ENCODE measurements around the gene HPCA. TPM values are rescaled to one million over a fixed set of nuclear protein-coding genes. Genes with fewer than 3 reads are reported as not detected.

The HPCA gene
- total and polyA plus RNA-seq, 2 donors (not counting 1 experiment from before 2014, with no cell fraction given) = 0.33 TPM; not detected in 1

DNA sequence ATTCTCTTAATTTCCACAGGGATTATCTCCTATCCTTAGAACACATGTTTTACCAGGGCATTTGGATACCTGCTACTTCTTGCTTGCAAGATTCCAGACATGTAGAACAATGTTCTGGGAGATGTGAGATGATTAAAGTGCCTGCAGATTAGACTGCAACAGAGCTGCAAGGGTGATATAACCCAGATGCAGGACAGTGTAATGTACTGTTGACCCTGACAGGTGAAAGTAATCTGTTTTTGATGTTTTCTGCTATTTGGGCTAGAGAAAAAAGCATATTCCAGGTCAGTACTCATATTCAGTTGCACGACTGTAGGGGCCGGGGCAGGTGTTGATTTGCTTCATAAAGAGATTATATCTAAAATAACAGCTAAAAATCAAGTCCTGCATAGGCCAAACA, 42.0 kb downstream of the HPCA start:
- Histone ChIP-seq H3K9ac (ENCODE audit: insufficient read depth, low read length) (no peak overlapping the region), H3K4me1 (ENCODE audit: control insufficient read depth, extremely low read depth, insufficient read depth, low read length) (no peaks in the 10 kb centered on the region), H2AFZ (ENCODE audit: low read length) (no peak overlapping the region), H3K27me3 (ENCODE audit: control insufficient read depth, insufficient read depth, low read length) (no peaks in the 10 kb centered on the region), H3K36me3 (ENCODE audit: control insufficient read depth, insufficient read depth, low read length) (no peaks in the 10 kb centered on the region), H3K4me3 (replicated peaks in 1 of 4; ENCODE audit: control extremely low read depth in 1 of 4, insufficient read depth in 1 of 4, low read depth in 3 of 4, low read length in 4 of 4) (no peak overlapping the region), H3K79me2 (ENCODE audit: control insufficient read depth, insufficient read depth, low read length) (no peaks in the 10 kb centered on the region), H4K20me1 (ENCODE audit: control insufficient read depth, extremely low read depth, insufficient read depth, low read length) (no peaks in the 10 kb centered on the region), H3K4me2 (ENCODE audit: extremely low read depth, insufficient read depth, low read length) (no peak overlapping the region), H3K27ac (ENCODE audit: insufficient read depth, low read length) (no peak overlapping the region), H3K9me3 (ENCODE audit: control insufficient read depth, insufficient read depth, low read depth, low read length) (no peaks in the 10 kb centered on the region)
- no peak for DNase-seq (ENCODE audit: low read depth in 2 of 2)
- no peak for TF ChIP-seq EZH2 (IDR thresholded peaks at IDR 0.05; ENCODE audit: low read length, missing control alignments)
- TF ChIP-seq, protein P1, sequence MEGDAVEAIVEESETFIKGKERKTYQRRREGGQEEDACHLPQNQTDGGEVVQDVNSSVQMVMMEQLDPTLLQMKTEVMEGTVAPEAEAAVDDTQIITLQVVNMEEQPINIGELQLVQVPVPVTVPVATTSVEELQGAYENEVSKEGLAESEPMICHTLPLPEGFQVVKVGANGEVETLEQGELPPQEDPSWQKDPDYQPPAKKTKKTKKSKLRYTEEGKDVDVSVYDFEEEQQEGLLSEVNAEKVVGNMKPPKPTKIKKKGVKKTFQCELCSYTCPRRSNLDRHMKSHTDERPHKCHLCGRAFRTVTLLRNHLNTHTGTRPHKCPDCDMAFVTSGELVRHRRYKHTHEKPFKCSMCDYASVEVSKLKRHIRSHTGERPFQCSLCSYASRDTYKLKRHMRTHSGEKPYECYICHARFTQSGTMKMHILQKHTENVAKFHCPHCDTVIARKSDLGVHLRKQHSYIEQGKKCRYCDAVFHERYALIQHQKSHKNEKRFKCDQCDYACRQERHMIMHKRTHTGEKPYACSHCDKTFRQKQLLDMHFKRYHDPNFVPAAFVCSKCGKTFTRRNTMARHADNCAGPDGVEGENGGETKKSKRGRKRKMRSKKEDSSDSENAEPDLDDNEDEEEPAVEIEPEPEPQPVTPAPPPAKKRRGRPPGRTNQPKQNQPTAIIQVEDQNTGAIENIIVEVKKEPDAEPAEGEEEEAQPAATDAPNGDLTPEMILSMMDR (conservative IDR thresholded peaks at IDR 0.05 in 1 of 2, IDR thresholded peaks at IDR 0.05 in 1 of 2; ENCODE audit: low read depth in 1 of 2, low read length in 2 of 2) = no peak

DNA sequence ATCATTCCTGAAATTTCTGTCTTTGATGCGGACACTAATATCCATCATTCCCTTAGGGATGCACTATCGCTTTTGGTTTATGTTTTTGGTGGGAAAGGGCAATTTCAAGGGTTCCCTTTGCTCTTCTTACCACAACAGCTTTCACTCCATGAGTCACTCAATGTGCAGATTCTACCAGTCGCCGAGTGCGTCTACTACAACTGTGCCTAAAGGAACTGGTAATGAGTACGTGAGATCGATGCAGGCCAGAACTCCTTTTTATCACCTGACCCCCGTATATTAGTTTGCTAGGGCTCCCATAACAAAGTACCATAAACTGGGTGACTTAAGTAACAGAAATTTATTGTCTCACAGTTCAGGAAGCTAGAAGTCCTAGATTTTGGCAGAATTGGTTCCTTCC, 42.4 kb downstream of the HPCA start:
- no peak for DNase-seq (ENCODE audit: low read depth in 2 of 2)
- no peak overlapping the region for H3K4me3 ChIP-seq (replicated peaks in 1 of 4; ENCODE audit: control extremely low read depth in 1 of 4, insufficient read depth in 1 of 4, low read depth in 3 of 4, low read length in 4 of 4)
- no peak for TF ChIP-seq EZH2 (IDR thresholded peaks at IDR 0.05; ENCODE audit: low read length, missing control alignments)
- TF ChIP-seq, protein P1 (conservative IDR thresholded peaks at IDR 0.05 in 1 of 2, IDR thresholded peaks at IDR 0.05 in 1 of 2; ENCODE audit: low read depth in 1 of 2, low read length in 2 of 2) = no peak
- H3K9ac ChIP-seq (ENCODE audit: insufficient read depth, low read length) = no peak overlapping the region
- no peak overlapping the region for H2AFZ ChIP-seq (ENCODE audit: low read length)
- no peaks in the 10 kb centered on the region for H4K20me1 ChIP-seq (ENCODE audit: control insufficient read depth, extremely low read depth, insufficient read depth, low read length)
- no peaks in the 10 kb centered on the region for H3K9me3 ChIP-seq (ENCODE audit: control insufficient read depth, insufficient read depth, low read depth, low read length)
- no peaks in the 10 kb centered on the region for H3K79me2 ChIP-seq (ENCODE audit: control insufficient read depth, insufficient read depth, low read length)
- H3K27me3 ChIP-seq (ENCODE audit: control insufficient read depth, insufficient read depth, low read length) = no peaks in the 10 kb centered on the region
- H3K36me3 ChIP-seq (ENCODE audit: control insufficient read depth, insufficient read depth, low read length) = no peaks in the 10 kb centered on the region
- no peak overlapping the region for H3K27ac ChIP-seq (ENCODE audit: insufficient read depth, low read length)
- no peaks in the 10 kb centered on the region for H3K4me1 ChIP-seq (ENCODE audit: control insufficient read depth, extremely low read depth, insufficient read depth, low read length)
- no peak overlapping the region for H3K4me2 ChIP-seq (ENCODE audit: extremely low read depth, insufficient read depth, low read length)

DNA sequence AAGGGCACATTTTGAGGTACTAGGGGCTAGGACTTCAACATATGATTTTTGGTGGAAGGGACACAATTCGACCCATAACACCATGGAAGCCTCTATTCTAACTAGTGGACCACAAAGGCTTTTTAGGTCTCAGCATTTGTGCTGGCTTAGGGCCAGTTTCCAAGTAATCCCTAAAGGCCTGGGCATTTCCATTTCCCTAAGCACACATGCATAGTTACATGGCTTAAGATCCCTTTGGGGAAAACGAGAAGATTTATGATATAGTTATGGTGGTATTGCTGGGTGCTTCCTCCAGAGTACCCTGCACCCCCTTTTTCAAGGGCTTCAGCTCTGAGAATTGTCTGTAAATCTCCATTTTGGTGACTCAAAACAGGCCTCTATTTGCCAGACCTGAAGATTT, 43.1 kb downstream of the HPCA start:
- H3K9ac ChIP-seq (ENCODE audit: insufficient read depth, low read length) = no peak overlapping the region
- TF ChIP-seq EZH2 (IDR thresholded peaks at IDR 0.05; ENCODE audit: low read length, missing control alignments) = no peak
- TF ChIP-seq, protein P1 (conservative IDR thresholded peaks at IDR 0.05 in 1 of 2, IDR thresholded peaks at IDR 0.05 in 1 of 2; ENCODE audit: low read depth in 1 of 2, low read length in 2 of 2) = no peak
- no peak overlapping the region for H3K4me3 ChIP-seq (replicated peaks in 1 of 4; ENCODE audit: control extremely low read depth in 1 of 4, insufficient read depth in 1 of 4, low read depth in 3 of 4, low read length in 4 of 4)
- H3K9me3 ChIP-seq (ENCODE audit: control insufficient read depth, insufficient read depth, low read depth, low read length) = no peaks in the 10 kb centered on the region
- H3K4me1 ChIP-seq (ENCODE audit: control insufficient read depth, extremely low read depth, insufficient read depth, low read length) = no peaks in the 10 kb centered on the region
- H3K36me3 ChIP-seq (ENCODE audit: control insufficient read depth, insufficient read depth, low read length) = no peaks in the 10 kb centered on the region
- no peaks in the 10 kb centered on the region for H3K79me2 ChIP-seq (ENCODE audit: control insufficient read depth, insufficient read depth, low read length)
- H3K27me3 ChIP-seq (ENCODE audit: control insufficient read depth, insufficient read depth, low read length) = no peaks in the 10 kb centered on the region
- no peak overlapping the region for H3K4me2 ChIP-seq (ENCODE audit: extremely low read depth, insufficient read depth, low read length)
- no peak overlapping the region for H3K27ac ChIP-seq (ENCODE audit: insufficient read depth, low read length)
- H4K20me1 ChIP-seq (ENCODE audit: control insufficient read depth, extremely low read depth, insufficient read depth, low read length) = no peaks in the 10 kb centered on the region
- H2AFZ ChIP-seq (ENCODE audit: low read length) = no peak overlapping the region
- no peak for DNase-seq (ENCODE audit: low read depth in 2 of 2)
